Epithelial cell of prostate (primary cell): Measurements from ENCODE around the gene ISCA2.
"Not testable (repeated sequence)": the region's sequence is repeated elsewhere in the genome, so short reads cannot be mapped to it uniquely, and the experiment has no call there.

ENCODE experiments used
- DNase-seq: peaks from one replicate; pipeline ENCODE4 v3.0.0-alpha.2; 2011; ENCODE audit warnings: low read depth, low spot score
- H3K27ac ChIP-seq: fragments of 450-650 bp; 2 replicates; pipeline ENCODE4 v1.5.1; 2017; ENCODE audit warnings: mild to moderate bottlenecking

The ISCA2 gene

GRCh38 chr14:74525361-74525851, 31.8 kb downstream of the ISCA2 start:
- DNase-seq = no peak
- H3K27ac ChIP-seq = no peak overlapping the region

GRCh38 chr14:74526854-74527585, 33.5 kb downstream of the ISCA2 start:
- no peak overlapping the region for H3K27ac ChIP-seq
- DNase-seq = no peak

GRCh38 chr14:74527736-74528280, 34.2 kb downstream of the ISCA2 start:
- DNase-seq = no peak
- H3K27ac ChIP-seq = no peak overlapping the region

GRCh38 chr14:74528406-74528805, 34.8 kb downstream of the ISCA2 start:
- no peak overlapping the region for H3K27ac ChIP-seq
- DNase-seq = no peak

- DNase-seq = no peak
- H3K27ac ChIP-seq = no peak overlapping the region
These were observed 35.3 kb downstream of the ISCA2 start for GRCh38 chr14:74528886-74529285.

GRCh38 chr14:74531006-74531405, 37.4 kb downstream of the ISCA2 start:
- no peak for DNase-seq
- peak overlapping the region; percentile 12 for H3K27ac ChIP-seq

- H3K27ac ChIP-seq = peak overlapping the region; percentile 12
- DNase-seq = no peak
These were observed 37.9 kb downstream of the ISCA2 start for GRCh38 chr14:74531467-74531866.

- H3K27ac ChIP-seq = no peak overlapping the region
These were observed 38.7 kb downstream of the ISCA2 start for GRCh38 chr14:74532246-74532645.

GRCh38 chr14:74533576-74533975, 40.0 kb downstream of the ISCA2 start:
- DNase-seq = no peak
- H3K27ac ChIP-seq = no peak overlapping the region

More at GRCh38 chr14:74532246-74532645, 38.7 kb downstream of the ISCA2 start:
- DNase-seq = no peak

- DNase-seq = no peak
- no peak overlapping the region for H3K27ac ChIP-seq
These were observed 42.3 kb downstream of the ISCA2 start for GRCh38 chr14:74535756-74536325.

- DNase-seq, H3K27ac ChIP-seq: not testable (repeated sequence)
These were observed 42.8 kb downstream of the ISCA2 start for GRCh38 chr14:74536336-74536735.

GRCh38 chr14:74538411-74539391, 45.1 kb downstream of the ISCA2 start:
- no peak overlapping the region for H3K27ac ChIP-seq
- no peak for DNase-seq

GRCh38 chr14:74539503-74539902, 45.9 kb downstream of the ISCA2 start:
- no peak for DNase-seq
- no peak overlapping the region for H3K27ac ChIP-seq

GRCh38 chr14:74541225-74541624, 47.7 kb downstream of the ISCA2 start:
- no peak for DNase-seq
- H3K27ac ChIP-seq = no peak overlapping the region

- no peak for DNase-seq
These were observed 48.6 kb downstream of the ISCA2 start for GRCh38 chr14:74542056-74542685.

GRCh38 chr14:74543771-74544438, 50.3 kb downstream of the ISCA2 start:
- no peak for DNase-seq

More at GRCh38 chr14:74542056-74542685, 48.6 kb downstream of the ISCA2 start:
- no peak overlapping the region for H3K27ac ChIP-seq

GRCh38 chr14:74545386-74545785, 51.8 kb downstream of the ISCA2 start:
- no peak overlapping the region for H3K27ac ChIP-seq
- DNase-seq = no peak

More at GRCh38 chr14:74543771-74544438, 50.3 kb downstream of the ISCA2 start:
- H3K27ac ChIP-seq = no peak overlapping the region

GRCh38 chr14:74546416-74546815, 52.9 kb downstream of the ISCA2 start:
- DNase-seq = no peak
- no peak overlapping the region for H3K27ac ChIP-seq
